Mammary epithelial cell (primary cell): Measurements from ENCODE around the gene KRT15.

Source experiments
- CTCF ChIP-seq, 2 donors: IDR thresholded peaks in 1 of 2; conservative IDR thresholded peaks in 1 of 2; 2 replicates each; pipeline ENCODE4 v1.5.1; 2011 to 2012; ENCODE audit warnings: inconsistent platforms in 2 of 2, low read length in 2 of 2, mild to moderate bottlenecking in 2 of 2, control low read depth in 1 of 2, low read depth in 1 of 2; ENCODE audit not compliant: insufficient read depth in 1 of 2; ENCODE audit errors: extremely low read depth in 1 of 2
- EZH2 ChIP-seq: IDR thresholded peaks from 2 replicates; pipeline ENCODE4 v1.6.1; 2012; ENCODE audit warnings: low read length, inconsistent platforms, borderline replicate concordance

GRCh38 chr17:41540921-41541625 is 22.4 kb upstream of the KRT15 start:
- TF ChIP-seq CTCF (conservative IDR thresholded peaks at IDR 0.05 in 1 of 2, IDR thresholded peaks at IDR 0.05 in 1 of 2; ENCODE audit: extremely low read depth in 1 of 2, insufficient read depth in 1 of 2, low read depth in 1 of 2, low read length in 2 of 2) (no peak), EZH2 (no peak)
